AG09309 (cell line): ENCODE data around the gene PEX16.
"Not testable (repeated sequence)": the region's sequence is repeated elsewhere in the genome, so short reads cannot be mapped to it uniquely, and the experiment has no call there.

Experiments
- DNase-seq: peaks from one replicate; pipeline ENCODE4 v3.0.0-alpha.2; 2010; ENCODE audit warnings: low read depth
- H3K4me3 ChIP-seq: 2 replicates; pipeline ENCODE4 v1.5.1; 2011; ENCODE audit warnings: mild to moderate bottlenecking, low read depth, low read length, moderate library complexity; ENCODE audit not compliant: control insufficient read depth
- TF ChIP-seq, protein P1 (sequence below): IDR thresholded peaks from 2 replicates; pipeline ENCODE4 v1.5.1; 2011; ENCODE audit warnings: mild to moderate bottlenecking, low read depth, low read length, inconsistent platforms; ENCODE audit not compliant: insufficient read depth, control insufficient read depth; ENCODE audit errors: missing control alignments

PEX16 gene

DNA sequence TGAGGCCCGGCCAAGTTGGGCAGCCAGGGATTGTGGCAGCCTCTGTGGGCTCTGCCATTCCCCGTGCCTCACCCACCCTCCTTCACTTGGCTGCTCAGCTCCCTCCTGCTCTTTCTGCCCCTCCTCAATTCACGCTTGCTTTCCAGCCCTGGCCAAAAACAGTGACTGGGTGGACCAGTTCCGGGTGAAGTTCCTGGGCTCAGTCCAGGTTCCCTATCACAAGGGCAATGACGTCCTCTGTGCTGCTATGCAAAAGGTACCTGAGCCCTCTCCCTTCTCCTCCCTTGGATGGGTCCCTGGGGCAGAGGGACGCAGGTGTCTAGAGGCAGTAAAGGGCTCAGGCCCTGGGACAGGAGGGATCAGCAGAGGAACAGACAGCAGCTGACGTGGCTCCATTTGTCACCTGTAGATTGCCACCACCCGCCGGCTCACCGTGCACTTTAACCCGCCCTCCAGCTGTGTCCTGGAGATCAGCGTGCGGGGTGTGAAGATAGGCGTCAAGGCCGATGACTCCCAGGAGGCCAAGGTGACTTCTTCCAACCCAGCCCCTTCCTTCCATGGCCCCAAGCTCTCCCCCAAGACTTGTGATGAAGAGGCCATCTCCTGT is 13.3 kb downstream of the PEX16 start:
- H3K4me3 ChIP-seq, result no peak overlapping the region
- no peak for DNase-seq
- TF ChIP-seq, protein P1, sequence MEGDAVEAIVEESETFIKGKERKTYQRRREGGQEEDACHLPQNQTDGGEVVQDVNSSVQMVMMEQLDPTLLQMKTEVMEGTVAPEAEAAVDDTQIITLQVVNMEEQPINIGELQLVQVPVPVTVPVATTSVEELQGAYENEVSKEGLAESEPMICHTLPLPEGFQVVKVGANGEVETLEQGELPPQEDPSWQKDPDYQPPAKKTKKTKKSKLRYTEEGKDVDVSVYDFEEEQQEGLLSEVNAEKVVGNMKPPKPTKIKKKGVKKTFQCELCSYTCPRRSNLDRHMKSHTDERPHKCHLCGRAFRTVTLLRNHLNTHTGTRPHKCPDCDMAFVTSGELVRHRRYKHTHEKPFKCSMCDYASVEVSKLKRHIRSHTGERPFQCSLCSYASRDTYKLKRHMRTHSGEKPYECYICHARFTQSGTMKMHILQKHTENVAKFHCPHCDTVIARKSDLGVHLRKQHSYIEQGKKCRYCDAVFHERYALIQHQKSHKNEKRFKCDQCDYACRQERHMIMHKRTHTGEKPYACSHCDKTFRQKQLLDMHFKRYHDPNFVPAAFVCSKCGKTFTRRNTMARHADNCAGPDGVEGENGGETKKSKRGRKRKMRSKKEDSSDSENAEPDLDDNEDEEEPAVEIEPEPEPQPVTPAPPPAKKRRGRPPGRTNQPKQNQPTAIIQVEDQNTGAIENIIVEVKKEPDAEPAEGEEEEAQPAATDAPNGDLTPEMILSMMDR, result no peak

DNA sequence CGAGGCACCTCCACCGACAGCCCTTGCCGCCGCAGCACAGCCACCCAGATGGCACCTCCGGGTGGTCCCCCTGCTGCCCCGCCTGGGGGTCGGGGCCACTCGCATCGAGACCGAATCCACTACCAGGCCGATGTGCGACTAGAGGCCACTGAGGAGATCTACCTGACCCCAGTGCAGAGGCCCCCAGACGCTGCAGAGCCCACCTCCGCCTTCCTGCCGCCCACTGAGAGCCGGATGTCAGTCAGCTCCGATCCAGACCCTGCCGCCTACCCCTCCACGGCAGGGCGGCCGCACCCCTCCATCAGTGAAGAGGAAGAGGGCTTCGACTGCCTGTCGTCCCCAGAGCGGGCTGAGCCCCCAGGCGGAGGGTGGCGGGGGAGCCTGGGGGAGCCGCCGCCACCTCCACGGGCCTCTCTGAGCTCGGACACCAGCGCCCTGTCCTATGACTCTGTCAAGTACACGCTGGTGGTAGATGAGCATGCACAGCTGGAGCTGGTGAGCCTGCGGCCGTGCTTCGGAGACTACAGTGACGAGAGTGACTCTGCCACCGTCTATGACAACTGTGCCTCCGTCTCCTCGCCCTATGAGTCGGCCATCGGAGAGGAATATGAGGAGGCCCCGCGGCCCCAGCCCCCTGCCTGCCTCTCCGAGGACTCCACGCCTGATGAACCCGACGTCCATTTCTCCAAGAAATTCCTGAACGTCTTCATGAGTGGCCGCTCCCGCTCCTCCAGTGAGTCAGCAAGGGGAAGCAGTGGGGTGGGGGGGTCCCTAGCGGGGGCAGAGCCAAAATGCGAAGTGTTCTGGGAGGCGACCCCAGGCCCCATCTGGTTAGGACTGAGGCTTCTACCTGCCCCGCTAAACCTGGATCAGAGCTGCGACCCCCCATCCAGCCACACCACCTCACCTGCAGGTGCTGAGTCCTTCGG is 15.0 kb downstream of the PEX16 start:
- H3K4me3 ChIP-seq, result no peak overlapping the region
- no peak for DNase-seq
- TF ChIP-seq, protein P1, result no peak

DNA sequence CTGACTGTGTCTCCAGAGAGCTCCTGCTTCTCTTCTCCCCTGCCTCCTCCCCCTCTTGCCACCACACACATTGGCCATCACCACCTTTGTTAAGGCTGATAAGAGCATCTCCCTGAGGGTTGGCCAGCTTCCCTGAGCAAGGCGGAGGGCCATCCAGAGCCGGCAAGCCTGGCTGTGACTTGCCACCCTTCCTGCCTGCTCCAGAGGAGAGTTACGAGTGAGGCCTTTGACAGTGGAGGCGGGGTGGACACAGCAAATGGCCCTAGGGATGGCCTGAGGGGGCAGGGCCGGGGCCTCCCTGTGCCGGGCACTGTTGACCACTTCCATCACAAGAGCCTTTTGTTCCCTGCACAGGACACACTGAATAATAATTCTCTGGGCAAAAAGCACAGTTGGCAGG is 16.1 kb downstream of the PEX16 start:
- no peak for DNase-seq
- no peak overlapping the region for H3K4me3 ChIP-seq
- TF ChIP-seq, protein P1, result no peak

DNA sequence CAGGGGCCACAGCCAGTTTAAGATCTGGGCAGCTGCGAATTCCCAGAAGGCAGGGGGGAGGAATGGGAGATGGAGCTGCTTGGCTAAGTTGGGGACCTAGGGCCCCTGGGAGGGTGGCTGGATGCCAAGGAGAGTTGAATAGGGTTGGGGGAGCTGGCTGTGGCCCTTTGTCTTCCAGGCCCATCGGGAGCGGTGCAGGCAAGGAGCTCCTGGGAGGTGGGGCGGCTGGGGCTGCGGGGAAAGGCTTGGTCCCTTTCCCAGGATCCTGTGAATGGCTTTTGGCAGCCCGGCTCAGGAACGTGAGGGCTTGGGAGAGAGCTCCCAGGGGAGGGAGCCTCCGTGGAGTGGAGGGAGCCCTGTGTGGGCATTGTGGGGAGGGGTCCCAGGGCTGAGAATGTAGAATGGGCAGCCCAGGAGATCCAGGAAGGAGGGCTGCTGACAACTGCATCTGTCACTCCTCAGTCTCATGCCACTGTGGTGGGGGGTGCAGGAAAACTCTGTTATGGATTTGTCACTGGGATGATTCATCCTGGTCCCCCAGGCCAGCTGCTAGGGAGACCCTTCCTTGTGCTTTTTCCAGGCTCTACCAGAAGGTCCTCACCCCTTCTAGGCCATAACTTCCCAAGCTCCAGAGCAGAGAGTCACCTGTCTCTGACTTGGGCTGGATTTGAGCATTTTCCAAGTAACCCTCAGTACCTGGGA is 16.6 kb downstream of the PEX16 start:
- peak overlapping the region; percentile 55 for H3K4me3 ChIP-seq
- no peak for DNase-seq
- TF ChIP-seq, protein P1, result no peak

DNA sequence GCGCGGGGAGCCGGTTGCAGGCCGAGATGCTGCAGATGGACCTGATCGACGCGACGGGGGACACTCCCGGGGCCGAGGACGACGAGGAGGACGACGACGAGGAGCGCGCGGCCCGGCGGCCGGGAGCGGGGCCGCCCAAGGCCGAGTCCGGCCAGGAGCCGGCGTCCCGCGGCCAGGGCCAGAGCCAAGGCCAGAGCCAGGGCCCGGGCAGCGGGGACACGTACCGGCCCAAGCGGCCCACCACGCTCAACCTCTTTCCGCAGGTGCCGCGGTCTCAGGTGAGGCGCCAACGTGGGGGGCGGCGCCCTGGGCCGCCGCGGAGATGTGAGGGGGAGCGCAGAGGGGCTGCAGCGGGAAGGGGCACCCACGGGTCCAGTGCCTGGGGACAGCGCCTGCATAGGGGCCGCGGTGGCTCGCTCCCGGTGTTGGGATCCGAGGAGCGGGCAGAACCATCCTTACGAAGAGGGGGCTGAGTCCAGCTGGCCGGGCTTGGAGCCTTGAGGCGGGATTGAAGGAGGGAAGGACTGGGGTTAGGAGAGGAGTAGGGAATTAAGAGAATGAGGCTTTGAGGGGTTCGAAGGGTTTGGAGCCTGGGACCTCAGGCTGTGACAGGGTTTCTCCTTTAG is 17.4 kb downstream of the PEX16 start:
- peak overlapping the region; percentile 55 for H3K4me3 ChIP-seq
- DNase-seq, result not testable (repeated sequence)

DNA sequence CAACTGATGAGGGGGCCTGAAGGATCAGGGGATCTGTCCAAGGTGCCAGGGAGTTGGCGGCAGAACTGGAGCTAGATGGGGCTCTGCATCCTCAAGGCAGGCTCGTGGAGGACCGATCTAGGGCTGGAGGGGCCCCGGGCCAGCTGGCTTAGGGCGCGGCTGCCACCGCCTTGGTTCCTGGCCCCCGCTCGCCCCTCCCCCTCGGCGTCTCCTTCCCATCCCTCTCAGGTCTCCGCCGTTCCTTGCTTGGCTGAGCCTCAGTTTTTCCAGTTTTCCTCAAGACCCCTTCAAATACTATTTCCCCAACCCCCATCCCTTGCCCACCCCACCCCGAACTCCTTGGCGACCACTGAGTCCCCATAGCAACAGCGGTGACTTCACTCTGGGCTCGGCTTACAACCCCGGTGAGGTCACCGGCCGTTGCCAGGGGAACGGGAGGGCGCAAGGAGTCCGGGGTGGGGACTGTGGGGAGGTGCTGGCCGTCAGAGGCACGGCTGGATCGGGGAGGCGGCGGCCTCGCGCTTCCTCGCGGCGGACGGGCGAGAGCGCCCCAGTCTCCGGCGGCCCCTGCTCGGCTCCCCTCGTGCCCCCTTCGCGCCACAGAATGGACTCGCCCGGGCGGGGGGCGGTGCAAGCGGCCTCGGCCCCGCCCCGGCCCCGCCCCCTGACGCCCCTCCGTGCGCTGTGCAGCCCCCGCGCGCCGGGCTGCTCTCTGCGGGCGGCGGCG is 18.1 kb downstream of the PEX16 start:
- peak; percentile 39 for DNase-seq
- H3K4me3 ChIP-seq, result peak overlapping the region; percentile 40
- TF ChIP-seq, protein P1, result no peak
